ENCODE measurements around the gene APOD. TPM values are rescaled to one million over a fixed set of nuclear protein-coding genes. Genes with fewer than 3 reads are reported as not detected.

The APOD gene
- total RNA-seq, 4 donors from 2014 or later = 22.3 to 68.2 (median 35.6) TPM

DNA sequence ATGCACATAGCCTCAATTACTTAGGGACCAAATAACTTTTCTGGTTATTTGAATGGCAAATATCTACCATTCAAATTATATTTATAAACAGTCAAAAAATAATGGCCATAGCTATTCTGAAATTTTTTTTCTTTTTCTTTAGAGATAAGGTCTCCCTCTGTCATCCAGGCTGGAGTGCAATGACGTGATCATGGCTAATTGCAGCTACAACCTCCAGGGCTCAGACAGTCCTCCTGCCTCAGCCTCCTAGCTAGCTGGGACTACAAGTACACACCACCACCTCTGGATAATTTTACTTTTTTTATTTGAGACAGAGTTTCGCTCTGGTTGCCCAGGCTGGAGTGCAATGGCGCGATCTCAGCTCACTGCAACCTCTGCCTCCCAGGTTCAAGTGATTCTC, 57.2 kb downstream of the APOD start:
- TF ChIP-seq, protein P1, sequence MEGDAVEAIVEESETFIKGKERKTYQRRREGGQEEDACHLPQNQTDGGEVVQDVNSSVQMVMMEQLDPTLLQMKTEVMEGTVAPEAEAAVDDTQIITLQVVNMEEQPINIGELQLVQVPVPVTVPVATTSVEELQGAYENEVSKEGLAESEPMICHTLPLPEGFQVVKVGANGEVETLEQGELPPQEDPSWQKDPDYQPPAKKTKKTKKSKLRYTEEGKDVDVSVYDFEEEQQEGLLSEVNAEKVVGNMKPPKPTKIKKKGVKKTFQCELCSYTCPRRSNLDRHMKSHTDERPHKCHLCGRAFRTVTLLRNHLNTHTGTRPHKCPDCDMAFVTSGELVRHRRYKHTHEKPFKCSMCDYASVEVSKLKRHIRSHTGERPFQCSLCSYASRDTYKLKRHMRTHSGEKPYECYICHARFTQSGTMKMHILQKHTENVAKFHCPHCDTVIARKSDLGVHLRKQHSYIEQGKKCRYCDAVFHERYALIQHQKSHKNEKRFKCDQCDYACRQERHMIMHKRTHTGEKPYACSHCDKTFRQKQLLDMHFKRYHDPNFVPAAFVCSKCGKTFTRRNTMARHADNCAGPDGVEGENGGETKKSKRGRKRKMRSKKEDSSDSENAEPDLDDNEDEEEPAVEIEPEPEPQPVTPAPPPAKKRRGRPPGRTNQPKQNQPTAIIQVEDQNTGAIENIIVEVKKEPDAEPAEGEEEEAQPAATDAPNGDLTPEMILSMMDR (IDR thresholded peaks at IDR 0.05) = no peak
- no peak for TF ChIP-seq POLR2A (IDR thresholded peaks at IDR 0.05)
- no peak for DNase-seq
- H3K36me3 ChIP-seq = peaks cover 0 to 45% (median 0%) of the 10 kb centered on the region in 3 donors
- no peak overlapping the region for H3K4me3 ChIP-seq
- H3K27ac ChIP-seq = no peak overlapping the region
- H3K4me1 ChIP-seq = peaks cover 0 to 10% (median 2%) of the 10 kb centered on the region in 4 donors
- H3K27me3 ChIP-seq = no peaks in the 10 kb centered on the region
- no peaks in the 10 kb centered on the region for H3K9me3 ChIP-seq

- Histone ChIP-seq H3K27ac (peak overlapping the region in 2 of 4 donors; percentile 15 to 32), H3K36me3 (peaks cover 0 to 41% (median 0%) of the 10 kb centered on the region in 3 donors), H3K9me3 (no peaks in the 10 kb centered on the region), H3K27me3 (no peaks in the 10 kb centered on the region), H3K4me1 (peaks cover 0 to 10% (median 2%) of the 10 kb centered on the region in 4 donors), H3K4me3 (no peak overlapping the region)
- TF ChIP-seq, protein P1 (IDR thresholded peaks at IDR 0.05) = no peak
- no peak for TF ChIP-seq POLR2A (IDR thresholded peaks at IDR 0.05)
- DNase-seq = no peak
Observed at GRCh38 chr3:195524171-195524896, 59.4 kb downstream of the APOD start.

DNA sequence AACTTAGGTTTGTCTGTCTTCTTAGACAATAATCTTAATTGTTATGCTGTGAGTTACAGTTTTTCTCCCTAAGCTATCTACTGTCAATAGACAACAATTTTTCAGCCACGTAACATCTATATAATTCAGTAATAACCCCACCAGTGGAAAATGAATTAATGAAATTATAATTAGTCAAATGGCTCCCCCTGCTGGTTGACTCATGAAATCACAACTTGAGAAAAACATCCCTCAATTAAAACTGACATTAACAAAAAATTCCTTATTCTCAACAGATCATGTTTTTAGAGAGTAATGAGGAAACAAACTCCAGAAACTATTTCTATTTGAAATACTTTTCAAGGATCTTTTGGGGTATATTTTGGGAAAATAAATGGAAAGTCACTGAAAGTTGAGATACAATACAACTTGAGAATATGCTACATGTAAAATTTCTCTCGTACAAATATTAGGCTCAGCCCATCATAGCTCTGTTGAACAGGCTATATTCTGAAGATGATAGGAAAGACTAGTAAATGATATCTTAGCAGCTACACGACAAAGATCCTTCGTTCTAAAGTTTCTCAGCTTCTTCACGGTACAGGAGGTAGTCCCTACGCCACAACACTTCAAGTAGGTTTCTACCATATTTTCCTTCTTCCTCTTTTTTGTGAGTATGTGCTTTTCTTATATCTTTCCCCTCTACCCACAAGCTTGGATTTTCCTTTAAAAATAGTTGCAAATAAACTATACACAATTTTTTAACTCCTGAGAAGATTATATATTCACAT, 61.3 kb downstream of the APOD start:
- Histone ChIP-seq H3K27me3 (no peaks in the 10 kb centered on the region), H3K4me3 (no peak overlapping the region), H3K36me3 (peaks cover 0 to 47% (median 2%) of the 10 kb centered on the region in 3 donors), H3K9me3 (no peaks in the 10 kb centered on the region), H3K27ac (no peak overlapping the region), H3K4me1 (peaks cover 0 to 10% (median 2%) of the 10 kb centered on the region in 4 donors)
- TF ChIP-seq POLR2A (IDR thresholded peaks at IDR 0.05) = no peak
- TF ChIP-seq, protein P1 (IDR thresholded peaks at IDR 0.05) = peak; percentile 46 to 91 (median 84)
- DNase-seq = no peak

Small RNA genes lying within 50 kb of the gene (small RNA-seq; reads per million reads assigned to genes)
- 0 reads per million in 2 donors for gene RN7SL73P
- 0 reads per million in 2 donors for gene RNU6ATAC24P

Other genes with a start within 250 kb of the APOD start
- 10 to 100 TPM; 63.7 to 96.6 (median 65.9) TPM for gene ACAP2, start 140.9 kb downstream of the APOD start, total RNA-seq
- gene PPP1R2, start 40.6 kb downstream of the APOD start, total RNA-seq = 10 to 100 TPM; 48.2 to 79.8 (median 66.0) TPM
- 100 to 1,000 TPM in 2 of 4 donors, 10 to 100 TPM in 2; 57.8 to 120 (median 87.7) TPM for gene MUC20, start 137.0 kb upstream of the APOD start, total RNA-seq
- 10 to 100 TPM in 2 of 4 donors, 1 to 10 TPM in 2; 5.8 to 23.1 (median 13.0) TPM for gene MUC4, start 228.0 kb upstream of the APOD start, total RNA-seq